Dedifferentiated amniotic fluid mesenchymal stem cell (primary cell): ENCODE results near the gene CACNB1.
"Not testable (repeated sequence)": the region's sequence is repeated elsewhere in the genome, so short reads cannot be mapped to it uniquely, and the experiment has no call there.

ENCODE experiments used
- DNase-seq: peaks from one replicate; pipeline ENCODE4 v3.0.0-alpha.2; 2016; ENCODE audit errors: extremely low spot score

The CACNB1 gene

DNA sequence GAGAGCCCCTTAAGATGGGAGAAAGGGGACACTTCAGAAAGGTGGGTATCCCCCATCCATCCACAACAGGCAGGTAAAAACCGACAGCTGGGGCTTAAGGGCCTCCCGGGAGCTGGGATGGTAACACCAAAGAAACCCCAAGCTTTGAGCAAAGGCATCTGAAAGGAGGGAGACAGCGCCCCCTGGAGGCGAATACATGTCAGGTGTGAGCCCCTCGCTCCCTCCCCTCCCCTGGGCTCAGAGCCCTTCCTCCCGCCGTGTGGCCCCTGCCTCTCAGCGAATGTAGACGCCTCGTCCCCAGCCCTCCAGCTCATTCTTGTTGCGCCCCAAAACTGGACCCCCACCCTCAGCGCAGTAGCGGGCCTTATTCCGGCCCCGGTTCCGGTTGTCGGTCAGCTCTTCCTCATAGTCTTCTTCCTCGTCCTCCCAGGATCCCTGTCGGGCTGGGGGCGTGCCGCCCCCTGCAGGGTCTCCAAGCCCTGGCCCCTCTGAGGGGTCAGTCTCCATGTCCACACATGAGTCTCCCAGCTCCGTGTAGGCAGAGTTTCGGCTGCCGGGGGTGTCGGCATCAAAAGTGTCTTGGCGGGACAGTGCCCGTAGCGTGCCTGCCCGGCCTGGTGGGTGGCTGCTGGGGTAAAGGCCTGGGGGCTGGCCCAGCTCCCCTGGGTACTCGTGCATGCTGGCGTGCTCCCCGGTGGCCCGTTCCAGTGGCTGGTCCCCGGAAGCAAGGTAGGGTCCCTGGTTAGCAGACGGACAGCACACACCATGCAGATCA lies 22.4 kb downstream of the CACNB1 start:
- peak; percentile 49 for DNase-seq

DNA sequence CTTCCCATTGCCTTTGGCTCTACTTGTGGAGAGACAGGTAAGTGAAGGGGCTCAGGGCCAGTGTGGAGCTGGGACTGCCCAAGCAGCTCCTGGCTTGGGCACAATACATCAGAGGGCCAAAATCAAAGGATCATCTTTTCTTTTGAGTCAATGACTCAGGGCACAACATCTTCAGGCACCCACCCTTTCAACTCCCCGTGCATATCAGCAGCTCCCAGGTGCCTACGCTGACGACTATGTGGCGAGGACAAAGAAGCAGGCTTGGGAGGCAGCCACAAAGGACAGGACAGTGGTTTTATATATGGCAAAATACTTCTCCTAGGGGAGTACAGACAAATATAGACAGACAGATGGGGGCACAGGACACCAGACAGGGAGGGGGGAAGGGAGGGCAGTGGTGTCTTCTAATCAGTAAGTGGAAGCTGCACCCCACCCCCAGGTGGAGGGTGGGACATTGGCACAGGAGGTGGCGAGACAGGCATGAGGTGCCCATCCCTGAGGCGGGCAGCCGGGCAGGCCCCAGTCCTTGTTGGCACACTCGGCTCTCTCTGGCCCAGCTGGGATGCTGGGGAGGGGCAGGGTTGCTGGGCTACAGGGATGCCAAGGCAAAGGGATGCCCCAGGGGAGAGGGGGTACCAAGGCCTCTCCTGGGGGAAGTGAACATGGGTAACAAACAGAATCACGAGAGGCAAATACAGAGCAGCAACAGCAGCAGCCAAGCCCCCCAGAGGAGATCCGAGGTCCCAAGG lies 23.8 kb downstream of the CACNB1 start:
- DNase-seq: no peak

DNA sequence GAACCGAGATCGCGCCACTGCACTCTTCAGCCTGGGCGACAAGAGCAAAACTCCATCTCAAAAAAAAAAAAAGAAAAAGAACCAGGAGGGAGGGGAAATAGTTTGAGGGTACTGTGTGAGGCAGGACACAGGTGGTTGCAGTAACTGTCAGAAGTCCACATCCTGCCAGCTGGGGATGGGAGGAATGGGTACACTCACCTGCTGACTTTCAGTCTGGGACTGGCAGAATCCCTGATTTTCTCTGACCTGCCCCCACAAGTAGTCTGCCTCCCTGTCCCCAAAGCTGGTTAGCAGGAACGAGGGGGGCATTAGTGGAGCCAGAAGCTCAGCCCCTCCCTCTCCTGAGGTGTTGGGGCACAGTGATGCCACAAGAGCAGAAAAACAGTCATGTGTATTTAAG lies 24.4 kb downstream of the CACNB1 start:
- DNase-seq: no peak

DNA sequence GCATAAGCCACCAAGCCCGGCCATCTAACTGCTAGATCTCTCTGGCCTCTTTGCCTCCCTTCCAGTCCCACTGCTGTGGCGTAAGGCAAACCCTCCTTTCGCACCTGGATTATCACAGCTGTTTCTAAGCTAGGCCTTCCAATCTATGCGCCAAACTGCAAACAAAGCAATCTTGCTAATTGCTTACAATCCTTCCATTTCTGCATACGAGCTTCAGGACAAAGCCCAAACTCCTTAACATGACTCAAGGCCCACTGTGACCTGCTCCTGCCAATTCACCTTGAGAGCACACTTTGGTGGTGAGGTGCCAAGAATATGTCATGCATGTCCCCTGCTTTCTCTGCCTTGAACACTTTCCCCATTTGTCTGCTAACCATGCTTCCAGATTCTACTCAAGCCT lies 25.5 kb downstream of the CACNB1 start:
- no peak for DNase-seq

DNA sequence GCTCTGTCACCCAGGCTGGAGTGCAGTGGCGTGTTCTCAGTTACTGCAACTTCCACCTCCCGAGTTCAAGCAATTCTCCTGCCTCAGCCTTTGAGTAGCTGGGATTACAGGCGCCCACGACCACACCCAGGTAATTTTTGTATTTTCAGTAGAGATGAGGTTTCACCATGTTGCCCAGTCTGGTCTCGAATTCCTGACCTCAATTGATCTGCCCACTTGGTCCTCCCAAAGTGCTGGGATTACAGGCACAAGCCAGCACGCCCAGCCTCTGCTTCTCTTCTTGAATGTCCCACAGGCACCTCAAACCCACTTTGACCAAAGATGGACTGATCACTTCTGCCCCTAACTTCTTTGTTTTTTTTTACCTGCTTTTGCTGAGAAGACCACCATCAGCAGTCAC lies 26.9 kb downstream of the CACNB1 start:
- no peak for DNase-seq

DNA sequence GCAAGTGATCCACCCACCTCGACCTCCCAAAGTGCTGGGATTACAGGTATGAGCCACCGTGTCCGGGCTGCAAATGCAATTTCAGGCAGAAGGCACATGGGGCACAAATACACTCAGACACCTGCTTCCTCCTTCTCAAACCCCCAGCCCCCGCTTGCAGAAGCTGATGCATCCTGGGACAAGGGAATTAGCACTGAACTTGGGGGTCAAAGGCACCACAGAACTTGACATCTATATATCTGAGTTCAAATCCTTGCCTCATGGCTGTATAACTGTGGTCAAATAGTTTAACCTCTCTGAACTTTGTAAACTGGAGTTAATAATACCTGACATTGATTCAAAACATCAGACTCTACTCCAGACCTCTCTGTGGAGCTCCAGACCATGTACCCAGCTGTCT lies 27.4 kb downstream of the CACNB1 start:
- DNase-seq: no peak

DNA sequence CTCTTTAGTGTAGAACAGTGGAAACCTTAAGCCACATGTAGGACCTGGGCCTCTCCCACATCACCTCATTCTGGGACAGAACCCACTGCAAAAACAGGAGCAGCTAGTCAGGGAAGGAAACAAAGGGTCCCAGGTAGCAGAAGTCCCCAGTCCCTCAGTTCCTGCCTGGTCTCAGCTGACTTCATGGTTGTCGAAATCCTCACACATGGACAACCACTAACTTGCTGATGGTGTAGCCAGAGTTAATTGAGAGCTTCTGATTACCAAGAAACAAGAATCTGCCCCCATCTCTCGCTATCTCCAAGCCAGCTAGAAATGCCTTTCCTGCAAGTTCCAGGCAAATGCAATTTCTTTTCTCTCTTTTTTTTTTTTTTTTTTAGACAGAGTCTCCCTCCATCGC lies 28.0 kb downstream of the CACNB1 start:
- DNase-seq: no peak

DNA sequence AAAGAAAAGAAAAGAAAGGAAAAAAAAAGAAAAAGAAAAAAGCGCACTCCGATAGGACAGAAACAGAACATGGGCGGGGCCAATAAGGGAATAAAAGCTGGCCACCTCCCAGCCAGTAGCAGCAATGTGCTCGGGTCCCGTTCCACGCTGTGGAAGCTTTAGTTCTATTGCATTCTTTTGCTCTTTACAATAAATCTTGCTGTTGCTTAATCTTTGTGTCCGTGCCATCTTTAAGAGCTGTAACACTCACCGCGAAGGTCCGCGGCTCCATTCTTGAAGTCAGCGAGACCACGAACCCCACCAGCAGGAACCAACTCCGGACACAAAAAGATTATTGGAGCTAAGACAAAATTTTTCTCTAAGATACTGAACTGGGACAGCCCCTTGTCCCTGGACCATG lies 28.4 kb downstream of the CACNB1 start:
- DNase-seq: no peak

DNA sequence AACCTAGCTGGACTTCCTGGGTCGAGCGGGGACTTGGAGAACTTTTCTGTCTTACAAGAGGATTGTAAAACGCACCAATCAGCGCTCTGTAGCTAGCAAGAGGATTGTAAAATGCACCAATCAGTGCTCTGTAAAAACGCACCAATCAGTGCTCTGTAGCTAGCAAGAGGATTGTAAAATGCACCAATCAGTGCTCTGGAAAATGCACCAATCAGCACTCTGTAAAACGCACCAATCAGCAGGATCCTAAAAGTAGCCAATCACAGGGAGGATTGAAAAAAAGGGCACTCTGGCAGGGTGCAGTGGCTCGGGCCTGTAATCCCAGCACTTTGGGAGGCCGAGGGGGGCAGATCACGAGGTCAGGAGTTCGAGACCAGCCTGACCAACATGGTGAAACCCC lies 29.0 kb downstream of the CACNB1 start:
- DNase-seq: not testable (repeated sequence)

DNA sequence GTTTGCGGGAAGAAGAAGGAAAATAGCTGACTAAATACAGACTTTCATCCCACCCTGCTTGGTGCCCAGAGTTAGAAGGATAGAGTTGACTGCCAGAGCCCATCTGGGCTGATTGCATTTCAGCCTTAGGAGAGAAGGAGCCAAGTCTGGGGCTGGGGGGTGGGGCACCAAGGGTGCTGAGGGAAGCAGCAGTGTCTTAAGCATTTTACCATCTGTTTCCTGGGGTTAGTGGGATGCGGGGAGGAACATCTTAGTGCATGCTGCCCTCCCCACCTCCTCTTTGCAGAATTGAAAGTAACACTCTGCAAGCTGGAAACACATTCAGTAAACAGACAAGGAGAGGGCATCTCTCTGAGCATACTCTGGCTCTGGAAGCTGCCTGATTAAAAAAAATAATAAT lies 30.0 kb downstream of the CACNB1 start:
- no peak for DNase-seq

DNA sequence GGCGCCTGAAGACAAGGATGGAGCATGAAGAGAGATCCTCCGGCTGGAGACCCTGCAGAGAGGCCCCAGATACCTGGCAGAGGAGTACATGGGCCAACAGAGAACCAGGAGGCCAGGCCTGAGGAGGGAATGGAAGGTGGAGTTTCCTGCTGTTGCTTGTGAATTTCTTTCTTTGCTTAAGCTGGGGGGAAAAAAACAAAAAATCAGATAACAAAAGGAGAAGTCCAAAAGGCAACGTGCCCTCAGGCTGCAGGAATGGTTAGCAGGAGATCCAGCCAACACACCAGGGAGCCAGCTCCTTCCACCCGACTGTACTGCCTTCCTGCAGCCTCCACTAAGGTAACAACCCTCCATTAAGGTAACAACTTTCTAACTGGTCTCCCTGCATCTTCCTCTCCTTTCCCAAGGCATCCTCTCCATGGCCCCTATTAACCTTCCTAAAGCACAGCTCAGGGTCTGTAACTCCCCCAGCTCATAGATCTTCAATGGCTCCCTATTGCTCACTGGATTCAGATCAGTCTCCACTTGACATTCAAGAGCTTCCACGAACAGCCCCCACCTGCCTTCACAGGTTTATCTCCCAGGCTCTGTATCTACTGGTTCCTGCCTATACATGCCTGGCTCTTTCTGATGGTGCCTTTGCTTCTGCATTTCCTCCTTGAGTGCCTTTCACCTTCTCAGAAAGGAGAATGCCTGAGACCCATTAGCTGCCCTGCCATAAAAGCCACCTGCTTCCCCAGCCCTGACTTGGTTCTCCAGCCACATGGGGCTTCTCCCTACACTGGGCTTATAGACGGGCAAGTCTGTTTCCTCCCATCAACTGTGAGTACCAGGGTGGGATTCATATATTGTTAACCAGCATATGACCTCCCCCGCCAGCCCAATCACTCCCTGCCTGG lies 30.8 kb downstream of the CACNB1 start:
- DNase-seq: no peak

DNA sequence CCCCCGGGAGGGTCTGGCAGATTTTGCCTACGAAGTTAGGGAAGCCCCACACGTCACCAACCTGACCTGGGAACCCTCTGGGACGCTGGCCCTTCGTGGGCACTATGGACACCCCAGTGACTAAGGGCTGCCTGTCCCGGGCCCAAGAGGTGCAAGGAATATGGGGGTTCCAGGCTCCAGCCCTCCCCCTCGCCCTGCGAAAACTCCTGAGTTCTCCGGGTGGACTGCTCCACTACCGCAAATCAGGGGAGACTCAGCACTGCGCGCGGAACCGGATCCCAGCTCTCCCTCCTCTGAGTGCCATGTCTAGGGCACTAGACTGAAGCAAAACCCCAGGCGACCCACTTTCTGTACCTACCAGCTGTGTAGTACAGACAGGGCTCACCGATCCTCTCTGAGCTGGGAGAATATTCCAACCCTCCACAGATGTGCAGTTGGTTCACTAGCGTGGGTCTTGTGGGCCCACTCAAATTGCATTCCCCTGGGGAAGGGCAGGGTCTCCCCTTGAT lies 31.6 kb downstream of the CACNB1 start, which contains the start of gene ARL5C:
Gene ARL5C (minus strand): TSS at position 321 of the 509 bp plus-strand sequence. CDS start 401 bp downstream, outside the sequence.
- no peak for DNase-seq

DNA sequence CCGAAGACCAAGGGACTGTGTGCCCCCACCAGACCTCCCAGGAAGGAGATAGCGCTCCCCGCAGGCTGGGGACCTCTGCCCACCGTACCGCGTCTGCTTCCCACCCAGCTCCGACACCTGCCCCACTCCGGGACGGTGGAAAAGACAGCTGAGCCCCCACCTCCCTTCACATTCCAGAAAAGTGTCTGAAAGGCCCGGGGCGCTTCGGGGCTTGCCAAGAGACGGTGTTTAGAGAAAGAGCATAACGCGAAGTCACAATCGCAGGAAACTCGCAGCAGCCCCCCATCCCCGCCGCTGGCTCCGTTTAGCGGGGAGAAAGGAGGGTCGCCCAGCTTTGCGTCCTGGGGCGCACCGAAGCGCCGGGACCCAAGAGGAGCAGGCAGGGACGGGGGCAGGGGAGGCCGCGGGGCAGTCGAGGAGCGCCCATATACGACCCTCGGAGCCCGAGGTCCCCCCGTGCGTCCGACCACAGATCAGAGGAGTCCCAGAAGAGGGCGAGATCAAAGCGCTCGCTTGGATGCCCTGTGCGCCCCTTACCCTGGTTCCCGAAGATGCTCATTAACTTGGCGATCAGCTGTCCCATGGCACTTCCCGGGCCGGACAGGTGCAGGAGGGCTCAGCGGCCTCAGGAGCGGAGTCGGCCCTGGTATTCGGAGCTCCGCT lies 32.2 kb downstream of the CACNB1 start:
- DNase-seq: no peak

DNA sequence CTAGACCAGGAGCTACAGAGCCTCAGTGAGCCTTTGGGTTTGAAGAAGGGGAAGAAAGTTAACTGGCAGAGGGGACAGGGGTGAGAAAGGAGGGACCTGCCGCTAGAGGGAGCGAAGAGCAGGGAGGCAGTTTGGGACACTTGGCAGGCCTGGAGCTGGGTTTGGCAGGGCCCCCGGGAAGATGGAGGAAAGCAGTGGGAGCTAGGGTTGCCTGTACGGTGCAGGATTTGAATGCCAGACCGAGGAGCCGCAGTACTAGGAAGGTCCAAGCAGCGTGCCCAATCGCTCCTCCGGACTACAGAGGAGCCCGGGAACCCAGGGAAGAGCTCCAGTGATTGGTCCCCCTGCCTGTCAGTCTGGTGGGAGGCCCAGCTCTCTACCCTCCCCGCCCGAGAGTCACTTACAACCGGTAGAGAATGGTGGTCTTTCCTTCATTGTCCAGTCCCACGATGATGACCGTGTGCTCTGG lies 32.8 kb downstream of the CACNB1 start:
- DNase-seq: peak; percentile 80

DNA sequence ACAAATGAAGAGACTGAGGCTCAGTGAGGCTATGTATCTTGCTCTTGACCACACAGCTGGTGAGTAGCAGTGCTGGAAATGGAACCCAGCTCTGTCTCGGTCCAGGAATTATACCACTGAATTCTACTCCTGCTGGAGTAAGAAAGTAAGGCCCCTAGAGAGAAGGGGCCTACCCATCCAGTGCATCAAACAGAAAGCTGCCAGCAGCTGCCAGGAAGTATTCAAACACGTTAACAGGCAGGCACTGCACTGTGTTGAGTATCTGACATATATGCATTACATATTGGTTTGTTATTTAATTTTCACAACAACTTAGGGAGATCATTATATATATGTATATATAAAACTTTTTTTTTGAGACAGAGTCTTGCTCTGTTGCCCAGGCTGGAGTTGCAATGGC lies 35.5 kb downstream of the CACNB1 start:
- DNase-seq: no peak

DNA sequence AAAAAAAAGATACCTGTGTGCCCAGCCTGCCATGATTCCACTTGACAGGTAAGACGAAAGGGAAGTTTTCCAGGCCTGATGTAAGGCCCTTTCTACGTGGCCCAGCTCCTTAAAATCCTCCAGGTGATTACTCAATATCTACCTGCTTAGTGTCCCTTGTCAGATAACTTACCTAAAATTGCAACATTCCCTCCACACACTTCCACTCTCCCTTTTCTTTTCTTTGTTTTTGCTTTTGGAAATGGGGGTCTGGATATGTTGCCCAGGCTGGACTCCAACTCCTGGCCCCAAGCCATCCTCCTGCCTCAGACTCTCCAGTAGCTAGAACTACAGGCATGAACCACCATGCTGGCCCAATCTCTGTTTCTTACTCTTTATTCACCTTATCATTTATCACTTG lies 38.8 kb downstream of the CACNB1 start:
- DNase-seq: no peak

DNA sequence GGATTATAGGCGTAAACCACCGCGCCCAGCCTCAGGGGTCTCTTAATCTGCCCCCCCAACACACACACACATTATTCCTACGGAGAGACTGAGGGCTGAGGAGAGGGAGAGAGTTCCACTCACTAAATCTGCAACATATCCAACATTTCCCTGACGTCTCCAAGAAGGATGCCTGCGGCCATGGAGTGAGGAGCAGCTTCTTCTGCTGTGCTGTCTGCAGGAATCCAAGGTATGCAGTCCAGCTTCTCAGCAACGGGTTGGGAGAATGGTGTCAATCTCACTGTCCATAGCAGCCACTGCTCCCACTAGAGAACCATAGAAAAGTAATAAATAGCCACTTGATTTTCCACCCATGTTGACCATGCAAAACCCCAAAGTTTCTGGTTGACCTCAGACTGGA lies 41.0 kb downstream of the CACNB1 start:
- DNase-seq: no peak

DNA sequence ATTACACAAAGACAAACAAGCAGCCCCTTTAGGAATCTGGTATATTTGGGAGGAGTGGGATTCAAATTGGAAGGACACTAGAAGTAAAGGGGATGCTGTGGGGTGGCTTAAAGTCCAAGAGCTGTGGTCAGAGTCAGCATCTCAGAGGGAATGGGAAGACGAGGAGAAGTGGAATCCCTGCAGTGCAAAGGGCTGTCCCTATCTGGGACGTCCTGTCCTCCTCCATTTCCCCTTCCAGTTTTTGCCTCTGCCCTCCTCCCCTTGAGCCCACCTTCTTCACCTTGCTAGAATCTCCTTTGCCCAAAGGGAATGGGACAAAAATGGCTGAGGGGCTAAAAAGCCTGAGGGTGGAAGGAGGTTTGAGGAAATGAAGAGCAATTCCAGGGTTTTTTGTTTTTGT lies 41.8 kb downstream of the CACNB1 start:
- DNase-seq: no peak

DNA sequence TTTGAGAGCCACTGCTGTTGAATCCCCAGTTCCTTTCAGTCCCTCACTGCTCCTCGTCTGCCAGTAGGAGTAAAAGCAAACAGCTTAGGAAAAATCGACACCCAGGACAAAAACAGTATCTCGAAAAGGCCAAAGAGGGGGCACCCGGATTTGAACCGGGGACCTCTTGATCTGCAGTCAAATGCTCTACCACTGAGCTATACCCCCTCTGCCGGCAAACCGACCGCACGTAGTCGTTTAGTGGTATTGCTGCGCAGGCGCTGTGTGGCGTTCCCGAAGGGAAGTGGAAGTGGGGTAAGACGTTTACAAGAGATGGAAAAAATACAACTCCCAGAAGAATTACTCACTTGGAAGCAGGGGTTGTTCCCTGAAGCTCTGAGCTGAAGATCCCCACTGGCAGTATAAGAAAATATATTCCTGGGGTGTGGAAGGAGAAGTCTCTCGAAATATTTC lies 43.8 kb downstream of the CACNB1 start:
- peak; percentile 83 for DNase-seq

DNA sequence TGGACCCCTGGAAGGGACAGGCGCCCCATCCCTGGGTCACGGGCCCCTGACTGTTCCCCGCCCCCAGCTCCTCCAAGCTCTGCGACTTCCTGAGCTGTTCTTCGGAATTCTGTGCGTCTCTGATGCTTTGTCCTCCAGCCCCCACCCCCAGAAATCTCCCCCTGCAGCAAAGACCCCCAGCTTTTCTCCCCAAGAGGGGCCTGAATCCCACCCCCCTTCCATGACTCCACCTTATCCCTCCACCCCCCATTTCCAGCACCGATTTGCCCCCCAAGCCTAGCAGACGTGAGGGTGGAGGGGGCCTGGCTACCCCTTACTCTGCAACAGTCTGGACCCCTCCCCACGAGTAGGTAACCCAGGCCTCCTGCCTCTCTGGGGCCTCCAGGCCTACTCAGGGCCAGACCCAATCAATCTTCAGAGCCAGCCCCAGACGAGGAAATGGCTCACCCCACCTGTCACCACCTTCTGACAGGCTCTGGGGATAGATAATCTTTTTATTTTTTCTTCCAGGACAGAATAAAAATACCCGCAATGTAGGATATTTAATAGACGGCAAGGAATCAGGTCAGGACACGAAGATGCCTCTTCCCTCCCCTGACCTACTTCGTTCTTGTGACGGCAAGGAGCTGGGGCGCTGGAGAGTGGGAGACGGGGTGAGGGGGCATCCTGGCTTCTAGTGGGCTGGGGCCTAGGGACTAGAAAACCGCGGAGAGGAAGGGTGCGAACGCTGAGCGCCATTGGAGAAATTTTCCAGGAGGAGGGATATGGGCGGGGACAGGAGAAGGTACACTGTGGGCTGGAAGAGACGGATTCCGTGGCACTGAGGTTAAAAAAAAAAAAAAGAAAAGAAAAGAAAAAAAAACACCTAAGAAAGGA lies 45.3 kb downstream of the CACNB1 start:
- DNase-seq: no peak
